Measurements from ENCODE around the gene LCE5A.
A peak's percentile ranks its signal among the peaks of the same experiment; 100 is the strongest.
"Not testable (repeated sequence)": the region's sequence is repeated elsewhere in the genome, so short reads cannot be mapped to it uniquely, and the experiment has no call there.

Gene LCE5A

GRCh38 chr1:152510503-152510902 is at the start of gene LCE5A:
Gene LCE5A (plus strand): TSS chr1:152510803. CDS start chr1:152511535, 732 bp downstream.
- DNase-seq = no peak
- TF ChIP-seq GATA1 (IDR thresholded peaks at IDR 0.05; ENCODE audit: low read depth, low read length) (no peak), POLR2A (IDR thresholded peaks at IDR 0.05; ENCODE audit: low read length) (no peak)

- DNase-seq = peak; percentile 68 to 77
- no peak for TF ChIP-seq POLR2A (IDR thresholded peaks at IDR 0.05; ENCODE audit: low read length)
- TF ChIP-seq GATA1 (IDR thresholded peaks at IDR 0.05; ENCODE audit: low read depth, low read length) = no peak
These were observed 49.1 kb upstream of the LCE5A start for GRCh38 chr1:152461544-152461943.

GRCh38 chr1:152462636-152463035 is 48.0 kb upstream of the LCE5A start:
- no peak for DNase-seq
- TF ChIP-seq GATA1 (IDR thresholded peaks at IDR 0.05; ENCODE audit: low read depth, low read length) = no peak
- no peak for TF ChIP-seq POLR2A (IDR thresholded peaks at IDR 0.05; ENCODE audit: low read length)

GRCh38 chr1:152466217-152466616 is 44.4 kb upstream of the LCE5A start:
- no peak for TF ChIP-seq POLR2A (IDR thresholded peaks at IDR 0.05; ENCODE audit: low read length)
- TF ChIP-seq GATA1 (IDR thresholded peaks at IDR 0.05; ENCODE audit: low read depth, low read length) = no peak

GRCh38 chr1:152473887-152474537 is 36.6 kb upstream of the LCE5A start:
- no peak for TF ChIP-seq GATA1 (IDR thresholded peaks at IDR 0.05; ENCODE audit: low read depth, low read length)
- TF ChIP-seq POLR2A (IDR thresholded peaks at IDR 0.05; ENCODE audit: low read length) = no peak
- DNase-seq = no peak

More at GRCh38 chr1:152466217-152466616, 44.4 kb upstream of the LCE5A start:
- no peak for DNase-seq

GRCh38 chr1:152479792-152480595 is 30.6 kb upstream of the LCE5A start:
- TF ChIP-seq POLR2A (IDR thresholded peaks at IDR 0.05; ENCODE audit: low read length) (no peak), GATA1 (IDR thresholded peaks at IDR 0.05; ENCODE audit: low read depth, low read length) (no peak)
- DNase-seq = peak; percentile 8 to 45

GRCh38 chr1:152481869-152482664 is 28.5 kb upstream of the LCE5A start:
- no peak for TF ChIP-seq POLR2A (IDR thresholded peaks at IDR 0.05; ENCODE audit: low read length)
- TF ChIP-seq GATA1 (IDR thresholded peaks at IDR 0.05; ENCODE audit: low read depth, low read length) = no peak
- DNase-seq = no peak

- peak in 1 of 2 experiments; percentile 11 for DNase-seq
- TF ChIP-seq GATA1 (IDR thresholded peaks at IDR 0.05; ENCODE audit: low read depth, low read length) (no peak), POLR2A (IDR thresholded peaks at IDR 0.05; ENCODE audit: low read length) (no peak)
These were observed 24.1 kb upstream of the LCE5A start for GRCh38 chr1:152486400-152487006.

- DNase-seq = no peak
- no peak for TF ChIP-seq POLR2A (IDR thresholded peaks at IDR 0.05; ENCODE audit: low read length)
- TF ChIP-seq GATA1 (IDR thresholded peaks at IDR 0.05; ENCODE audit: low read depth, low read length) = no peak
These were observed 22.7 kb upstream of the LCE5A start for GRCh38 chr1:152487871-152488270.

- not testable (repeated sequence) for DNase-seq
These were observed 19.1 kb upstream of the LCE5A start for GRCh38 chr1:152491537-152491936.

- TF ChIP-seq GATA1 (IDR thresholded peaks at IDR 0.05; ENCODE audit: low read depth, low read length) (no peak), POLR2A (IDR thresholded peaks at IDR 0.05; ENCODE audit: low read length) (no peak)
- no peak for DNase-seq
These were observed 15.4 kb upstream of the LCE5A start for GRCh38 chr1:152495066-152495675.

- DNase-seq = peak in 1 of 2 experiments; percentile 3
- TF ChIP-seq GATA1 (IDR thresholded peaks at IDR 0.05; ENCODE audit: low read depth, low read length) (no peak), POLR2A (IDR thresholded peaks at IDR 0.05; ENCODE audit: low read length) (no peak)
These were observed 13.3 kb upstream of the LCE5A start for GRCh38 chr1:152497273-152497672.

- TF ChIP-seq GATA1 (IDR thresholded peaks at IDR 0.05; ENCODE audit: low read depth, low read length) (no peak), POLR2A (IDR thresholded peaks at IDR 0.05; ENCODE audit: low read length) (no peak)
- no peak for DNase-seq
These were observed 8.9 kb upstream of the LCE5A start for GRCh38 chr1:152501704-152502103.
